ENCODE data around the gene SMARCA2.

Gene SMARCA2

GRCh38 chr9:2014696-2015580 lies at the start of gene SMARCA2:
SMARCA2 (plus strand) TSS chr9:2015347; CDS start chr9:2029023, 13,676 bp downstream.
- peak; percentile 92 for DNase-seq (ENCODE audit: low read depth)

- DNase-seq (ENCODE audit: low read depth): no peak
Observed at GRCh38 chr9:1966725-1967366, 48.3 kb upstream of the SMARCA2 start.

DNA sequence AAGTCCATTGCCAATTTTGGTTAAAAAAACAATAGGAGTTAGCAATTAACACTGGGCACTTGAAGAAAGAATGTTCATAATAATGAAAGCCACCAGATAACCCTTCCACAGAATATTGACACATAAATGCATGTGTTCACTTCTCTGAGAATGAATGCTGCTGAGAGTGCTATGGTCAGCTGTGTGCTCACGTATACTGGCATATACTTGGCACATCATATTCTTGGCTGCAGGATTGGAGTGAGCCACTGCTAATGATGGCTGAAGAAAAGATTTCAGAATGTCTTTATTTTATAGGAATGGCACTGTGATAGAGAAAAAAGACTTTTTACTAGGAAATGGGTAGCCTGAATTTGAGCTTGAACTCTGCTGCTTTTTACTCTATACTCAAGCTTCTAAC lies 46.0 kb upstream of the SMARCA2 start:
- no peak for DNase-seq (ENCODE audit: low read depth)

DNA sequence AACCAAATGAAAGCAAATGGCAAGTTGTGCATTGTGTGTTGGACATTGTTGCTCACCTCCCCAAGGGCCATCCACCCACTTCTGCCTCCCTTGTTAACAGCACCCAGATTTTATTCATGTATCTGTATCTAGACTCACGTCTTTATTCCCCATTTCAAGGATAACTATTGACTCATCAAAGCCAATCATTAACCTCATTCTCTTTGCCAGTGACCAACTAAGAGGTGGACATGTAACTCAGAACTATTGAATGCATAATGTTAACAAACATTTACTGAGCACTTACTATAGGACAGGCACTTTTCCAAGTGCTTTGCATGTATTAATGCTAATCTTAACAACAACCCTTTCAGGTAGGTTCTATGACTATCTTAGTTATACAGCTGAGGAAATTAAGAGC lies 45.2 kb upstream of the SMARCA2 start:
- no peak for DNase-seq (ENCODE audit: low read depth)

DNA sequence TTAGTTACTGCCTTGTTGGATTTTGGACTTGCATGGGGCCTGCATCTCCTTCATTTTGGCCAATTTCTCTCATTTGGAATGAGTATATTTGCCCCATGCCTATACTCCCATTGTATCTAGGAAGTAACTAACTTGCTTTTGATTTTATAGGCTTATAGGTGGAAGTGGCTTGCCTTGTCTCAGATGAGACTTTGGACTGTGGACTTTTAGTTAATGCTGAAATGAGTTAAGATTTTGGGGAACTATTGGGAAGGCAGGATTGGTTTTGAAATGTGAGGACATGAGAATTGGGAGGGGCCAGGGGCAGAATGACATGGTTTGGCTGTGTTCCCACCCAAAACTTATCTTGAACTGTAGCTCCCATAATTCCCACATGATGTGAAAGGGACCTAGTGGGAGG lies 42.5 kb upstream of the SMARCA2 start:
- DNase-seq (ENCODE audit: low read depth): no peak

- DNase-seq (ENCODE audit: low read depth): no peak
Observed at GRCh38 chr9:1977026-1977425, 38.1 kb upstream of the SMARCA2 start.

- DNase-seq (ENCODE audit: low read depth): no peak
Observed at GRCh38 chr9:1978941-1979340, 36.2 kb upstream of the SMARCA2 start.

GRCh38 chr9:1979741-1980367 lies 35.3 kb upstream of the SMARCA2 start:
- no peak for DNase-seq (ENCODE audit: low read depth)

DNA sequence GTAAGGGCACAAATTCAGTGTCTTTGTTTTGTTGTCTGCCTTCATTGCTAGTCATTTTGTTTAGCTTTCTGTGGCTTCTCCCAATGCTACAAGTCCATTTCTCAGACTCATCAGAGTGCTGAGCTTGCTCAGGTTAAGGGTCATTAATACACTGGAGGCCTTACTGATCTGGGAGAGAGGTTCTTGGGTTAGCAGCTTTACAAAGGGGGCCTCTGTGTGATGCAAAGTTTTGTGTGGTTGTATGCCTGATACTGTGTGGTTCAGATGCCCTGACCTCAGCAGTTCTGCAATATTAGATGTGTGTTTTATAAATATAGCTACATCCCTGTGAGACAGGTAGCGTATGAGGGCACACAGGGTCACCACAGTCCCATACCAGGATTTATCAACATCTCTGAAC lies 34.8 kb upstream of the SMARCA2 start:
- DNase-seq (ENCODE audit: low read depth): no peak

- DNase-seq (ENCODE audit: low read depth): no peak
Observed at GRCh38 chr9:1982074-1982473, 33.1 kb upstream of the SMARCA2 start.

- DNase-seq (ENCODE audit: low read depth): no peak
Observed at GRCh38 chr9:1986341-1986740, 28.8 kb upstream of the SMARCA2 start.

DNA sequence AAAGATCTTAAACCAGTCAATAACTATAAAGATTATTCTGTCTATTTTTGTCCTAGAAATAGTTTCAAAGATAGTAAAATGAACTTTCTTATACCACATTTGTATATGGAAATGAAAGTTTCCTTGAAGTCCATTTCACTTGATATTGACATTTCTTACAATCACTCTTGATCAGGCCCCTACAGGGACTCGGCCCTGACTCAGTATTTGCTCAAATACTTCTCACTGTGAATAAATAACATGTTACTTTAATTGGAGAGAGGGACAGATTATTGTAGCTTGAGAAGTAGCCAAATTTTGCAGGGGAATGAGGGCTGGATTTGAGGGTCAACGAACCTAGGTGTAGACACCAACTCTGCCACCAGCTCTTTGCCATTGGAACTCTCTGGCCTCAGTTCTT lies 25.6 kb upstream of the SMARCA2 start:
- no peak for DNase-seq (ENCODE audit: low read depth)

- DNase-seq (ENCODE audit: low read depth): no peak
Observed at GRCh38 chr9:1994180-1994579, 21.0 kb upstream of the SMARCA2 start.

GRCh38 chr9:1995084-1995483 lies 20.1 kb upstream of the SMARCA2 start:
- DNase-seq (ENCODE audit: low read depth): no peak

DNA sequence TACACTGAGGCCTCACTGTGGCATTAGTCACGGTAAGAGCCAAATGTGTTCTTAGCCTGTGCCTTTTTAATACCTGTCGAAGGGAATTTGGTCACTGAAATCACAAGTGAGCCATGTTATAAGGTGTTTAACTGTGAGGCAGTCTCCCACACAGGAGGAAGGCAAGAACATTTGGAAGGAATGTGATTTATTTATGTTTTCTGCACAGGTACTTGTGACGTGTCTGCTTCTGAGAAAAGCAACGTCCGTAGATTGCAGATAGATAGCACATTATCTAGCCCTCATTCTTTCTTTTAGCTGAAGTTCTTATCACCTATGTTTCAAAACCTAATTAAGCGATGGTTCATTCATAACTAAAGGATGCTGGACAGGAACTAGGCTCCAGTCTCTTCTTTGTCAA lies 19.0 kb upstream of the SMARCA2 start:
- DNase-seq (ENCODE audit: low read depth): no peak

DNA sequence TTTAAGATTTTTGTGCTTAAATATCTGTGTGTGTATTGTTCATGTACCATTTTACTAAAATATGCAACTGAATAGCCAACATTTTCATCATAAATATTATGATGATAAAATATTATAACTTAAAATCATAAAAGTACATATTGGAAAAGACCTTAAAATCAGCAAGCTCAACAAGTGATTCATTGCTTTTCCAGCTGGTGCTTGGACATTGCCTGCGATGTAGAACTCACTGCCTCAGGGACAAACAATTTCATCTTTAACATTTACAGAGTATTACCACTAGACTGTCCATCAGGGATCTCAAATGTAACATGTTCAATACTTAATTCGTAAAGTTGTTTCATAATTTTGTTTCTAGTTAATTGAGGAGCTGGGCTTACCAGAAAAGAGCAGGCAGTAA lies 17.5 kb upstream of the SMARCA2 start:
- DNase-seq (ENCODE audit: low read depth): no peak

- no peak for DNase-seq (ENCODE audit: low read depth)
Observed at GRCh38 chr9:1998111-1998510, 17.0 kb upstream of the SMARCA2 start.

DNA sequence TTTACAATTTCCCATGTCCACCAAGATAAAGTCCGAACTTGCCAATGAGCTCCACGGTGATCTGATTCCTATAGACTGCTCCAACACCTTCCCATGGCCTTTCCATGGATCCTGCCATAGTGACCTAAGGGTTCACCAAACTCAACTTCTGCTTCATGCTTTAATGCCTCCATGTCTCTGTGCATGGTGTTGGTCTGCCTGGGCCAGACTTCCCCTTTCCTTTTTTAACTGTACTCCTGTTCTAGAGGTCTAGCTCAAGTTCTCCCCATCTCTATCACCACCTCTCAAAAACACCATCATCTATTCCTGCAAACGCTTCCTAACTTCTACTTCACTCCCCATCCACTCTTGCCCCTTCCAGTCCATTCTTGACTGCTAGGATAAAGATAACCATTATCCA lies 14.8 kb upstream of the SMARCA2 start:
- DNase-seq (ENCODE audit: low read depth): no peak

GRCh38 chr9:2008372-2008771 lies 6.8 kb upstream of the SMARCA2 start:
- DNase-seq (ENCODE audit: low read depth): no peak

- no peak for DNase-seq (ENCODE audit: low read depth)
Observed at GRCh38 chr9:2012347-2012746, 2.8 kb upstream of the SMARCA2 start.

DNA sequence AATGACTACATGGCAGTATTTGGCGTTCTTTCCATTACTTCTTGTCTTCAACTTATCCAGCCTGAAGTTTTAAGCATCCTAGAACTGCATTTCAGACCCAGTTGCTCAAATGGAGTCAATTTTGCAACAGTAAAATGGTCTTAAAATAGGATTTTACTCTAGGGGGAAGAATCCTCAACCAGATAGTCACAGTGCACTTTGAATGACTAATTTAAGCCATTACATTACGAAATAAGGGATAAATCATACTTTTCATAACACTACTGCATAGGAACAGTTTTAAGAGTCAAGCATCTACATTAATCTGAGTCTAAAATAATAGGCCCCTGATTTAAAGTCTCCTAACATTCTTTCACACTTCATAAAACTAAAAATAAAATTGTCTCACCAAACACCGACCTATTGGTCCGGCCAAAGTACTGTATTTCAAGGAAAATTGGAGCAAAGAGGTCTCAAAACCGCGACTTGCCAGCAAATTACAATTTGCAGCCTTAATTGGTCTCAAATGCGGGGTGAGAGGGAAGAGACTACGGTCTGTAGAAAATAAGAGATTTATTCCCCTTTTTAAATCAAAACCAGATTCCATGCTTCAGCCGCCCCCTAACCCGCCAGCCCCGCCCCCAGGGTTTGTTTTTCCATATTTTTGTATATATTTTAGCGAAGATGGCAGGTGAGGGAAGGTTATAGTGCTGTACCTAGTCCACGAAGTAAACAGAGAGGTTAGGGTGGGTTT lies 1.2 kb upstream of the SMARCA2 start:
- no peak for DNase-seq (ENCODE audit: low read depth)
